Glutamatergic neuron (in vitro differentiated cells): ENCODE results near the gene INKA2. TPM values are rescaled to one million over a fixed set of nuclear protein-coding genes. Genes with fewer than 3 reads are reported as not detected.

ENCODE experiments used
- DNase-seq: peaks from one replicate; pipeline ENCODE4 v3.0.0; 2022
- H3K27ac Mint-ChIP-seq: one replicate; pipeline ENCODE4 v1.8.0; 2020; ENCODE audit warnings: mild to moderate bottlenecking, mixed read lengths, inconsistent platforms; ENCODE audit not compliant: unreplicated experiment
- H3K27me3 Mint-ChIP-seq: one replicate; pipeline ENCODE4 v1.8.0; 2020; ENCODE audit warnings: mild to moderate bottlenecking, moderate library complexity, mixed read lengths, inconsistent platforms; ENCODE audit not compliant: unreplicated experiment
- H3K36me3 Mint-ChIP-seq: one replicate; pipeline ENCODE4 v1.8.0; 2020; ENCODE audit warnings: mild to moderate bottlenecking, mixed read lengths, inconsistent platforms; ENCODE audit not compliant: unreplicated experiment
- H3K4me1 Mint-ChIP-seq: one replicate; pipeline ENCODE4 v1.8.0; 2020; ENCODE audit warnings: mild to moderate bottlenecking, low read depth, mixed read lengths, inconsistent platforms; ENCODE audit not compliant: unreplicated experiment
- H3K4me3 Mint-ChIP-seq: one replicate; pipeline ENCODE4 v1.8.0; 2020; ENCODE audit warnings: mild to moderate bottlenecking, mixed read lengths, inconsistent platforms; ENCODE audit not compliant: unreplicated experiment
- H3K9me3 Mint-ChIP-seq: one replicate; pipeline ENCODE4 v1.8.0; 2020; ENCODE audit warnings: mild to moderate bottlenecking, moderate library complexity, mixed read lengths, inconsistent platforms; ENCODE audit not compliant: unreplicated experiment
- CTCF ChIP-seq: fragments of 200-600 bp; sonication (generic); IDR thresholded peaks from one replicate; pipeline ENCODE4 v1.5.0; 2021; ENCODE audit not compliant: partially characterized antibody, unreplicated experiment
- total RNA-seq: library from RNA; stranded (reverse); fragmentation: NEBNext Ultra II Directional; extraction: Animal tissue kit (Norgen Biotek cat#: 25700); gene quantifications from one replicate; pipeline ENCODE4 v1.2.1, GENCODE V29; 2021; ENCODE audit not compliant: unreplicated experiment

The INKA2 gene
- total RNA-seq, 1 donor from 2014 or later: 112 TPM

GRCh38 chr1:111739925-111740765 lies 950 bp upstream of the INKA2 start:
- H3K36me3 Mint-ChIP-seq: peaks cover 5% of the 10 kb centered on the region
- H3K4me1 Mint-ChIP-seq: peaks cover 16% of the 10 kb centered on the region
- H3K4me3 Mint-ChIP-seq: peak overlapping the region; percentile 90
- TF ChIP-seq CTCF: no peak
- peak; percentile 84 for DNase-seq
- peaks cover 27% of the 10 kb centered on the region for H3K9me3 Mint-ChIP-seq
- H3K27ac Mint-ChIP-seq: peak overlapping the region; percentile 96
- H3K27me3 Mint-ChIP-seq: peaks cover 29% of the 10 kb centered on the region

- no peak for TF ChIP-seq CTCF
- Mint-ChIP-seq H3K9me3 (peaks cover 27% of the 10 kb centered on the region), H3K36me3 (peaks cover 5% of the 10 kb centered on the region), H3K27me3 (peaks cover 34% of the 10 kb centered on the region), H3K27ac (no peak overlapping the region), H3K4me3 (peak overlapping the region; percentile 100), H3K4me1 (peaks cover 19% of the 10 kb centered on the region)
- peak; percentile 81 for DNase-seq
These were observed 580 bp downstream of the INKA2 start for GRCh38 chr1:111738436-111739193.

- Mint-ChIP-seq H3K27me3 (peaks cover 37% of the 10 kb centered on the region), H3K36me3 (peaks cover 8% of the 10 kb centered on the region), H3K4me1 (peaks cover 24% of the 10 kb centered on the region), H3K9me3 (peaks cover 30% of the 10 kb centered on the region), H3K27ac (no peak overlapping the region), H3K4me3 (no peak overlapping the region)
- TF ChIP-seq CTCF: no peak
- no peak for DNase-seq
These were observed 1.1 kb downstream of the INKA2 start for GRCh38 chr1:111738133-111738435.

DNA sequence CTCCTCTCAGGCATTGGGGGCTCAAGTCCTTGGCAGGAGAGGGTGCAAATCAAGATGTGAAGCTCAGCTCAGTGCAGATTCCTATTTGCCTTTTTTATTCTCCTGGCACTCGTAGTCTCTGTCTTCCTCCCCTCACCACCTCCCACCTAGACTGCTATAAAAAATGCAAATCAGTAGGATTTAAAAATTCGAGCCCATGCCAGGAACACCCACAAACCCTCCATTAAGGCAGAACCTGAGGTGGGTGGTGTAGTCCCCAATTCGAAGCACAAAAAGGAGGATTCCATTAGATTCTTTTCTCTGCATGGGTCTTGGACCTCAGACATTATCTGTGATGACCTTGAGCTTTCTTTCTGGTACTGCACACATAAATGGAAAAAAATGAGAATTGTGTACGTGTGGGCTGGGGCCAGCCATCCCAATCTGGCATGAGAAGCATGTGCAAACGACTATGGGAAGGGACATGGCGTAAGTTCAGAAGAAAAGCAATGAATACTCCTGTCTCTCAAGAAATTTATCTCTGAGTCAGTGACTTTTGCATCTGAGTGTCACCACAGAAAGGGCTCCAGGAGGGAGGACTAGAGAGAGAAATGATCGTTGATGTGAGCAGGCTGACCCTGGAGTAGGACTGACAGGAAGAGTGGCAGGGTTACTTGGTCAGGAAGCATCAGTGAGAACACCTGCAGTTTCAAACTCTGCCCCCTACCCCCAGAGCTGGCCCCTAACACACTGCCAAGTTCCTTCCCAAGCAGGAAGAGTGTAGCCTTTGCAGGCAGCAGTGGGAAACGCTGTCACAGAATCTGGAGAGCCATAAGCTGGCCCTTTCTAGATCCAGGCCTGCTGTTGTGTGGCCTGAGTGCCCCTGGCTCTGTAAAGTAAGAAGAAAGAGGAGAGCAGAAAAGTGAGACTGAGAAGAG lies 1.7 kb downstream of the INKA2 start:
- Mint-ChIP-seq H3K4me1 (peaks cover 31% of the 10 kb centered on the region), H3K36me3 (peaks cover 14% of the 10 kb centered on the region), H3K4me3 (no peak overlapping the region), H3K27me3 (peaks cover 40% of the 10 kb centered on the region), H3K27ac (no peak overlapping the region), H3K9me3 (peaks cover 32% of the 10 kb centered on the region)
- no peak for TF ChIP-seq CTCF
- no peak for DNase-seq
